Vagina (tissue), 2 donors: ENCODE measurements around the gene AIMP2.

Source experiments
- POLR2A ChIP-seq, 2 donors: fragments of 450-650 bp; IDR thresholded peaks; one replicate each; pipeline ENCODE4 v1.6.1; 2017; ENCODE audit warnings: antibody characterized with exemption in 2 of 2, mild to moderate bottlenecking in 2 of 2, moderate library complexity in 2 of 2
- POLR2AphosphoS5 ChIP-seq, 2 donors: sonication (generic); formaldehyde crosslinking; IDR thresholded peaks; one replicate each; pipeline ENCODE4 v1.9.0; 2017; ENCODE audit warnings: antibody characterized with exemption in 2 of 2, mild to moderate bottlenecking in 2 of 2, low read depth in 1 of 2; ENCODE audit not compliant: insufficient read depth in 1 of 2
- TF ChIP-seq, protein P1 (sequence below), 3 experiments: fragments of 450-650 bp in 2 of 3; fragments of 200-600 bp in 1 of 3; sonication (generic) in 1 of 3; IDR thresholded peaks; one replicate each; pipeline ENCODE4 v1.5.1; 2017 to 2019; ENCODE audit warnings: antibody characterized with exemption in 3 of 3, mild to moderate bottlenecking in 2 of 3, moderate library complexity in 2 of 3

- TF ChIP-seq, protein P1, sequence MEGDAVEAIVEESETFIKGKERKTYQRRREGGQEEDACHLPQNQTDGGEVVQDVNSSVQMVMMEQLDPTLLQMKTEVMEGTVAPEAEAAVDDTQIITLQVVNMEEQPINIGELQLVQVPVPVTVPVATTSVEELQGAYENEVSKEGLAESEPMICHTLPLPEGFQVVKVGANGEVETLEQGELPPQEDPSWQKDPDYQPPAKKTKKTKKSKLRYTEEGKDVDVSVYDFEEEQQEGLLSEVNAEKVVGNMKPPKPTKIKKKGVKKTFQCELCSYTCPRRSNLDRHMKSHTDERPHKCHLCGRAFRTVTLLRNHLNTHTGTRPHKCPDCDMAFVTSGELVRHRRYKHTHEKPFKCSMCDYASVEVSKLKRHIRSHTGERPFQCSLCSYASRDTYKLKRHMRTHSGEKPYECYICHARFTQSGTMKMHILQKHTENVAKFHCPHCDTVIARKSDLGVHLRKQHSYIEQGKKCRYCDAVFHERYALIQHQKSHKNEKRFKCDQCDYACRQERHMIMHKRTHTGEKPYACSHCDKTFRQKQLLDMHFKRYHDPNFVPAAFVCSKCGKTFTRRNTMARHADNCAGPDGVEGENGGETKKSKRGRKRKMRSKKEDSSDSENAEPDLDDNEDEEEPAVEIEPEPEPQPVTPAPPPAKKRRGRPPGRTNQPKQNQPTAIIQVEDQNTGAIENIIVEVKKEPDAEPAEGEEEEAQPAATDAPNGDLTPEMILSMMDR (IDR thresholded peaks at IDR 0.05) = no peak
- TF ChIP-seq POLR2AphosphoS5 (IDR thresholded peaks at IDR 0.05; ENCODE audit: insufficient read depth in 1 of 2, low read depth in 1 of 2) = no peak
- TF ChIP-seq POLR2A (IDR thresholded peaks at IDR 0.05) = no peak
These were observed 7.5 kb downstream of the AIMP2 start for GRCh38 chr7:6016653-6016966.
